Uterus (tissue), 4 donors: ENCODE results near the gene MTHFSD. TPM values are rescaled to one million over a fixed set of nuclear protein-coding genes. Genes with fewer than 3 reads are reported as not detected.
A peak's percentile ranks its signal among the peaks of the same experiment; 100 is the strongest.

ENCODE experiments used
- DNase-seq, 2 donors: peaks; one replicate each; pipeline ENCODE4 v3.0.0-alpha.2; 2019 to 2020
- H3K27ac ChIP-seq, 2 donors: fragments of 200-600 bp; sonication (generic); 1 replicate in 1 of 2; 2 replicates in 1 of 2; pipeline ENCODE4 v1.5.1; 2016 to 2018
- H3K27me3 ChIP-seq, 2 donors: fragments of 200-600 bp; sonication (generic); one replicate each; pipeline ENCODE4 v1.5.1; 2018 to 2019; ENCODE audit warnings: control low read depth in 1 of 2
- H3K36me3 ChIP-seq, 2 donors: fragments of 200-600 bp; sonication (generic); one replicate each; pipeline ENCODE4 v1.5.1; 2019; ENCODE audit warnings: control low read depth in 1 of 2
- H3K4me1 ChIP-seq, 2 donors: fragments of 200-600 bp; sonication (generic); one replicate each; pipeline ENCODE4 v1.5.1; 2018 to 2019; ENCODE audit warnings: control low read depth in 1 of 2
- H3K4me3 ChIP-seq, 2 donors: fragments of 200-600 bp; sonication (generic); 1 replicate in 1 of 2; 2 replicates in 1 of 2; pipeline ENCODE4 v1.5.1; 2018 to 2019; ENCODE audit warnings: mild to moderate bottlenecking in 1 of 2
- H3K9me3 ChIP-seq, 2 donors: fragments of 200-600 bp; sonication (generic); one replicate each; pipeline ENCODE4 v1.5.1; 2019; ENCODE audit warnings: control low read depth in 1 of 2
- POLR2A ChIP-seq, 2 donors: fragments of 450-650 bp; IDR thresholded peaks; one replicate each; pipeline ENCODE4 v1.6.1; 2016; ENCODE audit warnings: antibody characterized with exemption in 2 of 2, mild to moderate bottlenecking in 1 of 2, moderate library complexity in 1 of 2
- intact Hi-C: fragments of 100-400 bp; cut with DNase I; formaldehyde crosslinking; loops from one replicate; pipeline ENCODE4 v1.15.1; 2023; ENCODE audit warnings: low total_unique reads
- total RNA-seq, 4 donors: library from RNA; depleted of rRNA in 3 of 4; stranded (reverse); fragments of >200 nt in 3 of 4; gene quantifications; one replicate each; pipeline versions ENCODE4 v1.1.0 to v1.2.4, GENCODE V29; 2014 to 2023
- TF ChIP-seq, protein P1 (sequence below), 4 experiments: fragments of 200-600 bp in 2 of 4; fragments of 450-650 bp in 2 of 4; sonication (generic) in 2 of 4; IDR thresholded peaks; one replicate each; pipeline ENCODE4 v1.5.1; 2016 to 2019; ENCODE audit warnings: antibody characterized with exemption in 4 of 4, mild to moderate bottlenecking in 2 of 4, moderate library complexity in 1 of 4
- donor health status: DM: yes; HTN: yes; CAD: no.

MTHFSD gene
- total RNA-seq, 4 donors from 2014 or later: 2.9 to 26.0 (median 13.1) TPM

DNA sequence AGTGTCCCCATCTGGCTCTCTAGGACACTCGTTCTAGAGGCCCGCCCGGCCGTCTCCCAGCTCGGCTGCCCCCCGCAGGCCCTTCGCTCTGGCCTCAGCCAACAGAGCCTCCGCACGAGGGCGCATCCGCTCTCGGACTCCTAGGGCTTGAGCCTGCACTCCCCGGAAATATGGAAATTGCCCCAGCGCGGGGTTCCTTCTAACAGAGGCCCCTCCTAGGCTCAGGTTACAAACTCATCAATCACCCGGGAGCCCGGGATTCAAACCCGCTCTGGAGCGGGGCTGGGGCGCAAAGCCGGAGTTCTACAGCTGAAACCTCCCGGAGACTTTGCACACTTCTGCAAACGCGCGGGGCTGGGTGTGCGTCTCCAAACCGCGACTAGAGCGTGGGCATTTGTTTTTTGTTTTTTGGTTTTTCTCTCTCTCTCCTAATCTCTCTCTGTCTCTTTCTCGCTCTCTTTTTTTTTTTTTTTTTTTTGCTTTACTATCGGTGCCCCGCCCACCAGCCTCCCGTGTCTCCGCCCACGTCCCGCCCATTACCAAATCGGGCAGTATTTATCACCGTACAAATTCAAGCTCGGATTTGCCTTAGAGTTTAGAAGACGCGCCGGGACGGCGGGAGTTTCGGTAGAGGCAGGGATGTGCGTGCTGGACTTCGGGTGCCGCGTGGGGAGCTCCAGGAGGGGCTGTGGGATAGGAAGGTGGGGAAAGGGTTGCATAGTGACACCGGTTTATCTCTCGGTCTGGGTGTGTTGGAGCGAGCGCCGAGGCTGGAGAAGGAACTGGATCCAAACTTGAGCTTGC is 20.9 kb upstream of the MTHFSD start:
- Histone ChIP-seq H3K4me3 (peak overlapping the region; percentile 13 to 14), H3K27me3 (peaks cover 0 to 36% of the 10 kb centered on the region in 2 donors), H3K9me3 (no peaks in the 10 kb centered on the region), H3K36me3 (no peaks in the 10 kb centered on the region), H3K4me1 (no peaks in the 10 kb centered on the region), H3K27ac (no peak overlapping the region)
- DNase-seq: peak; percentile 35 to 47
- intact Hi-C loops: no loop called here
- peak in 1 of 2 donors; percentile 11 for TF ChIP-seq POLR2A (IDR thresholded peaks at IDR 0.05)
- TF ChIP-seq, protein P1, sequence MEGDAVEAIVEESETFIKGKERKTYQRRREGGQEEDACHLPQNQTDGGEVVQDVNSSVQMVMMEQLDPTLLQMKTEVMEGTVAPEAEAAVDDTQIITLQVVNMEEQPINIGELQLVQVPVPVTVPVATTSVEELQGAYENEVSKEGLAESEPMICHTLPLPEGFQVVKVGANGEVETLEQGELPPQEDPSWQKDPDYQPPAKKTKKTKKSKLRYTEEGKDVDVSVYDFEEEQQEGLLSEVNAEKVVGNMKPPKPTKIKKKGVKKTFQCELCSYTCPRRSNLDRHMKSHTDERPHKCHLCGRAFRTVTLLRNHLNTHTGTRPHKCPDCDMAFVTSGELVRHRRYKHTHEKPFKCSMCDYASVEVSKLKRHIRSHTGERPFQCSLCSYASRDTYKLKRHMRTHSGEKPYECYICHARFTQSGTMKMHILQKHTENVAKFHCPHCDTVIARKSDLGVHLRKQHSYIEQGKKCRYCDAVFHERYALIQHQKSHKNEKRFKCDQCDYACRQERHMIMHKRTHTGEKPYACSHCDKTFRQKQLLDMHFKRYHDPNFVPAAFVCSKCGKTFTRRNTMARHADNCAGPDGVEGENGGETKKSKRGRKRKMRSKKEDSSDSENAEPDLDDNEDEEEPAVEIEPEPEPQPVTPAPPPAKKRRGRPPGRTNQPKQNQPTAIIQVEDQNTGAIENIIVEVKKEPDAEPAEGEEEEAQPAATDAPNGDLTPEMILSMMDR (IDR thresholded peaks at IDR 0.05): peak in 3 of 4 experiments; percentile 8 to 15 (median 13)

GRCh38 chr16:86575095-86575685 is 20.2 kb upstream of the MTHFSD start:
- no peaks in the 10 kb centered on the region for H3K36me3 ChIP-seq
- TF ChIP-seq, protein P1 (IDR thresholded peaks at IDR 0.05): no peak
- TF ChIP-seq POLR2A (IDR thresholded peaks at IDR 0.05): no peak
- no peak for DNase-seq
- peaks cover 0 to 43% of the 10 kb centered on the region in 2 donors for H3K27me3 ChIP-seq
- no peak overlapping the region for H3K27ac ChIP-seq
- no peaks in the 10 kb centered on the region for H3K4me1 ChIP-seq
- no peak overlapping the region for H3K4me3 ChIP-seq
- H3K9me3 ChIP-seq: no peaks in the 10 kb centered on the region
- intact Hi-C loops: no loop called here

DNA sequence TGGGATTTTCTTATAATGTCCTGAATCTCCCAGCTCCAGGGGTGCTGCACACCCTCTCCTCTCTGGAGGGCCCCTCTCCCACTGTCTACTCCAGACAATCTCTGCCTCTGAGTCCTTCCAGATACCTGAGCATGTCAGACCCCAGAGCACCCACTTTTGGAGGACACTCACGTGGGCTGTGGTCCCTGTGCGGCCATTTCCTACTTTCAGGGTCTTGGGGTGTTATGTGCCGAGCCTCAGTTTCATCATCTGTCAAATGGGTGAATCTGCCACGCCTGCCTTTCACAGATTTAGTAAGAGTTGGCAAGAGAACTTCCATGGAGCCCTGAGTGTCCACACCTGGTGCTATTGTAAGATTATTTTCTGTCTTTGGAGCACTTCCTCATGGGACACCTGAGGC is 19.6 kb upstream of the MTHFSD start:
- Histone ChIP-seq H3K27me3 (peaks cover 2 to 49% of the 10 kb centered on the region in 2 donors), H3K4me3 (no peak overlapping the region), H3K36me3 (no peaks in the 10 kb centered on the region), H3K4me1 (no peaks in the 10 kb centered on the region), H3K27ac (no peak overlapping the region), H3K9me3 (no peaks in the 10 kb centered on the region)
- no peak for DNase-seq
- intact Hi-C loops: no loop called here
- TF ChIP-seq, protein P1 (IDR thresholded peaks at IDR 0.05): no peak
- no peak for TF ChIP-seq POLR2A (IDR thresholded peaks at IDR 0.05)

DNA sequence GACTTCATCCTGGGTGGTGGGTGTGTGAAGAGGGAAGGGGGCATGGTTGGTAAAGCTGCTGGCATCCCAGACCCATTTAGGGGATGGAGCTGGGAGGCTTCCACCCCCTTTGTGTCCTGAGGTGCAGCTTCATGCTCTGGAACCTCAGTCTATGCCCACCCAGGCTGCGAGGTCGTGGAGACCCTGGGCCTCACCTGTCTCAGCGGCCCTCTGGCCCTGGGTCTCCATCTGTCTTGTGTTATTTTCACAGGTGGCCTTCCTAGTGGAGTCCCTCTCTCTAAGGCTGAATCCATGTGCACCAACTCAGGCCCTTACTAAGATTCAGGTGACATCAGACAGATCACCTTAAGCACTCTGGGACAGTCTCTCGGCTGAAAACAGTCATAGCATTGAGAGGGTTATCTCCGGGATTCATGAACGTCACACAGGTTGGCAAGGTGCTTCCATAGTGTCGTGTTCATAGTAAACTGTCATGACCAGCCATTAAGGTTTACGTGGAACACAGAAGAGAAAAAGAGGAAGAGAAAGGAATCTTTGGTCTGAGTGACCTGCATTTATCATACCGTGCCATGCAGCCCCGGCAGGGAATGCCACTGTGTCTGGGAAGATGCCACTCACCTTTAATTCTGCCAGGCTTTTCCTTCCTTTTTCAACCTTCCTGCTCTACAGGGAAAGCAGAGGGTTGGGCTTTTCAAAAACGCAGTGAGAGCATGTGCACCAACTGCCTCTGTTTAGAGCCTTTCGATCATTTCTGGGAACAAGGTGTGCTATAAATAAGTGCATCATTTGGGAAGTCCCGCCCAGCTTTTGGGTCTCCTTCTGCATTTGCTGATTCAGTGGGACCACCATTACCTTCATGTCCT is 18.8 kb upstream of the MTHFSD start:
- Histone ChIP-seq H3K4me1 (no peaks in the 10 kb centered on the region), H3K36me3 (no peaks in the 10 kb centered on the region), H3K27me3 (peaks cover 5 to 56% of the 10 kb centered on the region in 2 donors), H3K4me3 (no peak overlapping the region), H3K27ac (no peak overlapping the region), H3K9me3 (no peaks in the 10 kb centered on the region)
- no peak for TF ChIP-seq POLR2A (IDR thresholded peaks at IDR 0.05)
- TF ChIP-seq, protein P1 (IDR thresholded peaks at IDR 0.05): no peak
- DNase-seq: no peak
- intact Hi-C loops: no loop called here
